HepG2 (cell line): ENCODE results near the gene CMTM3. TPM values are rescaled to one million over a fixed set of nuclear protein-coding genes. Genes with fewer than 3 reads are reported as not detected.

Experiments used
- AHDC1 ChIP-seq: sonication (generic); formaldehyde crosslinking; IDR thresholded peaks from 2 replicates; pipeline ENCODE4 v1.5.1; 2020; ENCODE audit warnings: mild to moderate bottlenecking, missing genetic modification reagents, borderline replicate concordance
- ARHGAP35 ChIP-seq: sonication (generic); formaldehyde crosslinking; IDR thresholded peaks from 2 replicates; pipeline ENCODE4 v1.9.0; 2022; ENCODE audit warnings: mild to moderate bottlenecking, inconsistent platforms, moderate library complexity, missing genetic modification reagents, borderline replicate concordance
- FOXA1 ChIP-seq, 2 experiments: fragments of 450-650 bp in 1 of 2; sonication (generic) in 1 of 2; formaldehyde crosslinking in 1 of 2; IDR thresholded peaks; 2 replicates each; pipeline versions ENCODE4 v1.4.0 to v1.6.1; 2016 to 2020; ENCODE audit warnings: missing genetic modification reagents in 1 of 2
- JUN ChIP-seq: sonication (generic); formaldehyde crosslinking; IDR thresholded peaks from 2 replicates; pipeline ENCODE4 v1.4.0; 2020; ENCODE audit warnings: mild to moderate bottlenecking, missing genetic modification reagents
- KLF16 ChIP-seq, 2 experiments: sonication (generic) in 1 of 2; formaldehyde crosslinking in 1 of 2; IDR thresholded peaks; 2 replicates each; pipeline versions ENCODE4 v1.6.1 to v1.8.0; 2016 to 2023; ENCODE audit warnings: missing genetic modification reagents in 2 of 2, missing compliant biosample characterization in 1 of 2
- NR1H2 ChIP-seq: sonication (generic); formaldehyde crosslinking; IDR thresholded peaks from 2 replicates; pipeline ENCODE4 v1.8.1; 2022; ENCODE audit warnings: low read depth, missing genetic modification reagents, borderline replicate concordance
- RXRA ChIP-seq: sonication (generic); formaldehyde crosslinking; IDR thresholded peaks from 2 replicates; pipeline ENCODE4 v1.5.1; 2020; ENCODE audit warnings: missing genetic modification reagents
- SIX1 ChIP-seq: sonication (generic); formaldehyde crosslinking; IDR thresholded peaks from 2 replicates; pipeline ENCODE4 v1.4.0; 2020; ENCODE audit warnings: missing genetic modification reagents, borderline replicate concordance
- SMC3 ChIP-seq: IDR thresholded peaks from 2 replicates; pipeline ENCODE4 v1.6.1; 2011; ENCODE audit warnings: low read length, improper control_type of control experiment
- TIGD3 ChIP-seq: sonication (generic); formaldehyde crosslinking; IDR thresholded peaks from 2 replicates; pipeline ENCODE4 v1.5.1; 2020; ENCODE audit warnings: mild to moderate bottlenecking, missing genetic modification reagents, borderline replicate concordance
- TRIM22 ChIP-seq: fragments of 450-650 bp; IDR thresholded peaks from 2 replicates; pipeline ENCODE4 v1.6.1; 2017
- ZNF280B ChIP-seq: sonication (generic); formaldehyde crosslinking; IDR thresholded peaks from 2 replicates; pipeline ENCODE4 v1.5.0; 2020; ENCODE audit warnings: missing genetic modification reagents, mild to moderate bottlenecking, borderline replicate concordance
- ZNF432 ChIP-seq: sonication (generic); formaldehyde crosslinking; IDR thresholded peaks from 2 replicates; pipeline ENCODE4 v1.5.0; 2020; ENCODE audit warnings: missing genetic modification reagents, mild to moderate bottlenecking, borderline replicate concordance
- ZNF569 ChIP-seq: sonication (generic); formaldehyde crosslinking; IDR thresholded peaks from 2 replicates; pipeline ENCODE4 v1.5.0; 2020; ENCODE audit warnings: mild to moderate bottlenecking, missing genetic modification reagents, moderate library complexity, borderline replicate concordance
- ZNF576 ChIP-seq: sonication (generic); formaldehyde crosslinking; IDR thresholded peaks from 2 replicates; pipeline ENCODE4 v1.4.0; 2020; ENCODE audit warnings: mild to moderate bottlenecking, missing genetic modification reagents
- ZNF619 ChIP-seq: sonication (generic); formaldehyde crosslinking; IDR thresholded peaks from 2 replicates; pipeline ENCODE4 v1.4.0; 2020; ENCODE audit warnings: mild to moderate bottlenecking, missing genetic modification reagents
- ZNF773 ChIP-seq: sonication (generic); formaldehyde crosslinking; IDR thresholded peaks from 2 replicates; pipeline ENCODE4 v1.4.0; 2020; ENCODE audit warnings: missing genetic modification reagents, borderline replicate concordance
- polyA plus RNA-seq, 8 experiments: library from polyadenylated mRNA; depleted of rRNA in 3 of 8; stranded (reverse) in 7 of 8; unstranded in 1 of 8; fragments of >200 nt; fragmentation: Illumina TruSeq in 4 of 8; extraction: Trizol in 4 of 8; gene quantifications; 2 replicates each; pipeline versions ENCODE4 v1.2.1 to v1.2.3, GENCODE V29; 2011 to 2016; ENCODE audit warnings: low read depth in 4 of 8, missing spikeins in 1 of 8, mixed read lengths in 1 of 8; ENCODE audit not compliant: insufficient read depth in 1 of 8
- total RNA-seq, 5 experiments: library from RNA; depleted of rRNA; stranded (reverse); fragments of >200 nt; fragmentation: Illumina TruSeq; extraction: Trizol; gene quantifications; 2 replicates each; pipeline ENCODE4 v1.2.3, GENCODE V29; 2016; ENCODE audit warnings: low read depth in 1 of 5

Gene CMTM3
- total and polyA plus RNA-seq, 2 of the 13 experiments (the other 11 are each of a cell fraction or from before 2014, with no cell fraction given): 29.2 to 48.7 TPM

GRCh38 chr16:66608241-66609138, 4.0 kb downstream of the CMTM3 start (continued):
- no peak for TF ChIP-seq AHDC1 (CRISPR knock-in tag)
- peak; percentile 99 for TF ChIP-seq RXRA (CRISPR knock-in tag)
- no peak for TF ChIP-seq ZNF432
- TF ChIP-seq JUN: 0 out of 2 replicates have a peak, but pooled peaks have one; percentile 31
- TF ChIP-seq NR1H2 (CRISPR knock-in tag): 0 out of 2 replicates have a peak, but pooled peaks have one; percentile 80
- TF ChIP-seq FOXA1 (IDR thresholded peaks at IDR 0.05): no peak
- TF ChIP-seq FOXA1 (CRISPR knock-in tag; IDR thresholded peaks at IDR 0.05): no peak
- 0 out of 2 replicates have a peak, but pooled peaks have one; percentile 91 for TF ChIP-seq ZNF576
- TF ChIP-seq ZNF773 (CRISPR knock-in tag): no peak
- no peak for TF ChIP-seq ZNF569 (CRISPR knock-in tag)
- TF ChIP-seq TIGD3 (CRISPR knock-in tag): no peak
- peak; percentile 65 for TF ChIP-seq SMC3
- no peak for TF ChIP-seq TRIM22
- TF ChIP-seq ARHGAP35 (CRISPR knock-in tag): peak; percentile 77; the same call in 1 of the 2 replicates
- peak; percentile 37; the same call in 1 of the 2 replicates for TF ChIP-seq SIX1
- TF ChIP-seq ZNF280B: peak; percentile 74; the same call in 1 of the 2 replicates
- peak; percentile 96 for TF ChIP-seq ZNF619 (CRISPR knock-in tag)
- peak in 1 of 2 experiments; percentile 87; a peak in 2 of 4 replicates for TF ChIP-seq KLF16 (CRISPR knock-in tag; IDR thresholded peaks at IDR 0.05)
